ENCODE results near the gene OR5AK2. TPM values are rescaled to one million over a fixed set of nuclear protein-coding genes. Genes with fewer than 3 reads are reported as not detected.

Gene OR5AK2
- total RNA-seq, 2 donors from 2014 or later, result not detected

DNA sequence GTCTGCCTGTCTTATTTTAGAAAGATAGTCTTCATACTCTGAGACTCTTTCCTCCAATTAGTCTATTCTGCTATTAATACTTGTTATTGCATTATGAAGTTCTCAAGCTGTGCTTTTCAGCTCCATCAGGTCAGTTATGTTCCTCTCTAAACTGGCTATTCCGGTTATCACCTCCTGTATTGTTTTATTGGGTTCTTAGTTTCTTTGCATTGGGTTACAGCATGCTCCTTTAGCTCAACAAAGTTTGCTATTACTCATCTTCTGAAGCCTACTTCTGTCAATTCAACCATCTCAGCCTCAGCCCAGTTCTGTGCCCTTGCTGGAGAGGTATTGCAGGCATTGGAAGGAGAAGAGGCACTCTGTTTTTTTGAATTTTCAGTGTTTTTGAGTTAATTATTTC is 21.0 kb upstream of the OR5AK2 start:
- no peaks in the 10 kb centered on the region for H3K27me3 ChIP-seq (replicated peaks; ENCODE audit: insufficient read depth)
- no peak overlapping the region for H3K27ac ChIP-seq
- TF ChIP-seq, protein P1, sequence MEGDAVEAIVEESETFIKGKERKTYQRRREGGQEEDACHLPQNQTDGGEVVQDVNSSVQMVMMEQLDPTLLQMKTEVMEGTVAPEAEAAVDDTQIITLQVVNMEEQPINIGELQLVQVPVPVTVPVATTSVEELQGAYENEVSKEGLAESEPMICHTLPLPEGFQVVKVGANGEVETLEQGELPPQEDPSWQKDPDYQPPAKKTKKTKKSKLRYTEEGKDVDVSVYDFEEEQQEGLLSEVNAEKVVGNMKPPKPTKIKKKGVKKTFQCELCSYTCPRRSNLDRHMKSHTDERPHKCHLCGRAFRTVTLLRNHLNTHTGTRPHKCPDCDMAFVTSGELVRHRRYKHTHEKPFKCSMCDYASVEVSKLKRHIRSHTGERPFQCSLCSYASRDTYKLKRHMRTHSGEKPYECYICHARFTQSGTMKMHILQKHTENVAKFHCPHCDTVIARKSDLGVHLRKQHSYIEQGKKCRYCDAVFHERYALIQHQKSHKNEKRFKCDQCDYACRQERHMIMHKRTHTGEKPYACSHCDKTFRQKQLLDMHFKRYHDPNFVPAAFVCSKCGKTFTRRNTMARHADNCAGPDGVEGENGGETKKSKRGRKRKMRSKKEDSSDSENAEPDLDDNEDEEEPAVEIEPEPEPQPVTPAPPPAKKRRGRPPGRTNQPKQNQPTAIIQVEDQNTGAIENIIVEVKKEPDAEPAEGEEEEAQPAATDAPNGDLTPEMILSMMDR (IDR thresholded peaks at IDR 0.05), result no peak
- no peaks in the 10 kb centered on the region for H3K9me3 ChIP-seq
- H3K36me3 ChIP-seq, result no peaks in the 10 kb centered on the region
- no peak for ATAC-seq (ENCODE audit: insufficient number of reproducible peaks, low FRiP score, low read depth)
- H3K4me1 ChIP-seq (ENCODE audit: control insufficient read depth in 1 of 2, low read depth in 2 of 2), result no peaks in the 10 kb centered on the region
- DNase-seq (ENCODE audit: low spot score), result no peak
- H3K4me3 ChIP-seq, result no peak overlapping the region

DNA sequence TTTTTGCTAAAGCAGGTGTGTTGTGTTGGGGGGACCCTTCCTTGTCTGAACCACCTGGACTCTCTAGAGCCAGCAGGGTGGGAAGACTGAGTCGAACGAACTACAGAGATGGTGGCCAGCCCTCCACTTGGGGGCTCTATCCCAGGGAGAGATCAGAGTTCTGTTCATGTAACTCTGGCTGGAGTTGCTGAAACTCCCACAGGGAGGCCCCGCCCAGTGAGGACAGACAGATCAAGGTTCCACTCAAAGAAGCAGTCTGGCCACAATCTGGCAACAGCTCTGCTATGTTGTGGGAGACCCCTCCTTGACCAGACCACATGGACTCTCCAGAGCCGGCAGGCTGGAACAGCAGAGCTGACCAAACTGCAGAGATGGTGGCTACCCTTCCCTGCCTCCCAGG is 20.2 kb upstream of the OR5AK2 start:
- Histone ChIP-seq H3K4me1 (ENCODE audit: control insufficient read depth in 1 of 2, low read depth in 2 of 2) (no peaks in the 10 kb centered on the region), H3K36me3 (no peaks in the 10 kb centered on the region), H3K27me3 (replicated peaks; ENCODE audit: insufficient read depth) (no peaks in the 10 kb centered on the region), H3K9me3 (no peaks in the 10 kb centered on the region), H3K27ac (no peak overlapping the region), H3K4me3 (no peak overlapping the region)
- DNase-seq (ENCODE audit: low spot score) (no peak), ATAC-seq (ENCODE audit: insufficient number of reproducible peaks, low FRiP score, low read depth) (no peak)
- TF ChIP-seq, protein P1 (IDR thresholded peaks at IDR 0.05), result no peak

DNA sequence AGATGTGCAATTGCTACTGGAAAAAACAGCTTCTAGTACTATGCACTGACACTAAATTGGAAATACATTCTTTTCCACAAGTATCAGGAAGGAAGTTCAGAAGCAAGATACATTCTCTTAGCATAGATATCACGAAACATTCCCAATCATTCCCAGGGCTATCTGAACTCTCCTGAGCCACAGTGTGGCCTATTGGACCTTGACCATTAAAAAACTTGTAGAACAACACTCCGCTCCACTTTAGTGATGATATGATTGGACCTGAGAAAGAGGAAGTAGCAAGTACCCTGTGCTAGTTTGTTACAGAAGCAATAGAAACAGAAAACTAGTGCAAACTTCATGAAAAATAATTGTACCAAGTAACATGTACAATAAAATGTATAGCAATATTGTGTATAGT is 11.4 kb upstream of the OR5AK2 start:
- H3K27ac ChIP-seq, result no peak overlapping the region
- no peaks in the 10 kb centered on the region for H3K9me3 ChIP-seq
- H3K4me1 ChIP-seq (ENCODE audit: control insufficient read depth in 1 of 2, low read depth in 2 of 2), result no peaks in the 10 kb centered on the region
- no peaks in the 10 kb centered on the region for H3K36me3 ChIP-seq
- TF ChIP-seq, protein P1 (IDR thresholded peaks at IDR 0.05), result no peak
- no peak overlapping the region for H3K4me3 ChIP-seq
- DNase-seq (ENCODE audit: low spot score) (no peak), ATAC-seq (ENCODE audit: insufficient number of reproducible peaks, low FRiP score, low read depth) (no peak)
- no peaks in the 10 kb centered on the region for H3K27me3 ChIP-seq (replicated peaks; ENCODE audit: insufficient read depth)

DNA sequence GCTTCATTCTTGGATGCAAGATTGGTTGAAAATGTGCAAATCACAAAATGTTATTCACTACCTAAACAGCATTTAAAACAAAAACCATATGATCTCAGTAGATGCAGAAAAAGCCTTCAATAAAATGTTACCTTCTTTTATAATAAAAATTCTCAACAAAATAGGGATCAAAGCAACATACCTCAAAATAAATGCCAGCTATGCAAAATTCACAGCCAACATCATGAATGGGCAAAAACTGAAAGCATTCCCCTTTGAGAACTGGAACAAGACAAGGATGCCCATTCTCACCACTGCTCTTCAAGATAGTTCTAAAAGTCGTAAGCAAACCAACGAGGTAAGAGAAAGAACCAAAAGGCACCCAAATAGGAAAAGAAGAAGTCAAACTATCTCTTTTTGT is 2.0 kb downstream of the OR5AK2 start:
- ATAC-seq (ENCODE audit: insufficient number of reproducible peaks, low FRiP score, low read depth), result no peak
- Histone ChIP-seq H3K27ac (no peak overlapping the region), H3K4me3 (no peak overlapping the region), H3K27me3 (replicated peaks; ENCODE audit: insufficient read depth) (no peaks in the 10 kb centered on the region), H3K4me1 (ENCODE audit: control insufficient read depth in 1 of 2, low read depth in 2 of 2) (no peaks in the 10 kb centered on the region), H3K9me3 (peaks cover 5% of the 10 kb centered on the region), H3K36me3 (no peaks in the 10 kb centered on the region)
- TF ChIP-seq, protein P1 (IDR thresholded peaks at IDR 0.05), result no peak
- DNase-seq (ENCODE audit: low spot score), result no peak

DNA sequence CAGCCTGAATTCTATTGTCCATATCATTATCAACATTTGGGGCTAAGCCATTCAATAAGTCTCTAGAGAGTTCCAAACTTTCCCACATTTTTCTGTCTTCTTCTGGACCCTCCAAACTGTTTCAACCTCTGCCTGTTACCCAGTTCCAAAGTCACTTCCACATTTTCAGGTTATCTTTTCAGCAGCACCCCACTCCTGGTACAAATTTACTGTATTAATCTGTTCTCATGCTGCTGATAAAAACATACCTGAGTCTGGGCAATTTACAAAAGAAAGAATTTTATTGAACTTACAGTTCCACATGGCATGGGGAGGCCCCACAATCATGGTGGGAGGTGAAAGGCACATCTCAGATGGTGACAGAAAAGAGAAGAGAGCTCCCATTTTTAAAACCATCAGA is 5.8 kb downstream of the OR5AK2 start:
- Histone ChIP-seq H3K4me1 (ENCODE audit: control insufficient read depth in 1 of 2, low read depth in 2 of 2) (no peaks in the 10 kb centered on the region), H3K27me3 (replicated peaks; ENCODE audit: insufficient read depth) (no peaks in the 10 kb centered on the region), H3K9me3 (peaks cover 5% of the 10 kb centered on the region), H3K36me3 (no peaks in the 10 kb centered on the region), H3K4me3 (no peak overlapping the region), H3K27ac (no peak overlapping the region)
- ATAC-seq (ENCODE audit: insufficient number of reproducible peaks, low FRiP score, low read depth), result no peak
- TF ChIP-seq, protein P1 (IDR thresholded peaks at IDR 0.05), result no peak
- DNase-seq (ENCODE audit: low spot score), result no peak
